Activated CD4-positive, alpha-beta T cell treated with anti-CD3 and anti-CD28 coated beads, Interleukin-2, amount 10 ng/mL, durations not matched to agents 7 days and 5 days (primary cell): ENCODE data around the gene DCTN2. TPM values are rescaled to one million over a fixed set of nuclear protein-coding genes. Genes with fewer than 3 reads are reported as not detected.
"Not testable (repeated sequence)": the region's sequence is repeated elsewhere in the genome, so short reads cannot be mapped to it uniquely, and the experiment has no call there.

Experiments used
- CTCF ChIA-PET: fragments of 350-600 bp; sonication (Branson Sonifier 250); formaldehyde crosslinking; loops from one replicate; lab custom pipeline; 2021; ENCODE audit warnings: antibody characterized with exemption; lab: Charles Lee
- POLR2A ChIA-PET: fragments of 350-600 bp; sonication (Branson Sonifier 250); formaldehyde crosslinking; loops from one replicate; lab custom pipeline; 2021; ENCODE audit warnings: antibody characterized with exemption; lab: Charles Lee
- DNase-seq: peaks from one replicate; pipeline ENCODE4 v3.0.0-alpha.2; 2020
- H3K27ac Mint-ChIP-seq: one replicate; pipeline ENCODE4 v1.8.0; 2021; ENCODE audit warnings: mild to moderate bottlenecking, moderate library complexity, mixed read lengths
- H3K27me3 Mint-ChIP-seq: one replicate; pipeline ENCODE4 v1.8.0; 2021; ENCODE audit warnings: mixed read lengths
- H3K36me3 Mint-ChIP-seq: one replicate; pipeline ENCODE4 v1.8.0; 2021; ENCODE audit warnings: low read depth, mixed read lengths
- H3K4me1 Mint-ChIP-seq: one replicate; pipeline ENCODE4 v1.8.0; 2021; ENCODE audit warnings: mixed read lengths
- H3K4me3 Mint-ChIP-seq: one replicate; pipeline ENCODE4 v1.8.0; 2021; ENCODE audit warnings: mild to moderate bottlenecking, moderate library complexity, mixed read lengths
- H3K9me3 Mint-ChIP-seq: one replicate; pipeline ENCODE4 v1.8.0; 2021; ENCODE audit warnings: mixed read lengths
- total RNA-seq, 2 experiments: library from RNA; stranded (reverse); gene quantifications; one replicate each; pipeline ENCODE4 v1.2.3, GENCODE V29; 2021

Gene DCTN2
- total RNA-seq, 2 experiments from 2014 or later = 79.3 to 80.5 TPM

GRCh38 chr12:57500213-57500612, 46.8 kb downstream of the DCTN2 start:
- no peak overlapping the region for H3K27ac Mint-ChIP-seq
- H3K9me3 Mint-ChIP-seq = no peaks in the 10 kb centered on the region
- DNase-seq = no peak
- ChIA-PET CTCF (interaction anchor here (1.3 to 2.7 kb wide), 2 partner anchors 12 to 17 kb away, joined by 3 to 7 read pairs; no protein-coding TSS in a partner anchor), POLR2A (no interaction called here)
- H3K4me3 Mint-ChIP-seq = no peak overlapping the region
- no peaks in the 10 kb centered on the region for H3K4me1 Mint-ChIP-seq
- H3K27me3 Mint-ChIP-seq = no peaks in the 10 kb centered on the region
- H3K36me3 Mint-ChIP-seq = peaks cover 74% of the 10 kb centered on the region

DNA sequence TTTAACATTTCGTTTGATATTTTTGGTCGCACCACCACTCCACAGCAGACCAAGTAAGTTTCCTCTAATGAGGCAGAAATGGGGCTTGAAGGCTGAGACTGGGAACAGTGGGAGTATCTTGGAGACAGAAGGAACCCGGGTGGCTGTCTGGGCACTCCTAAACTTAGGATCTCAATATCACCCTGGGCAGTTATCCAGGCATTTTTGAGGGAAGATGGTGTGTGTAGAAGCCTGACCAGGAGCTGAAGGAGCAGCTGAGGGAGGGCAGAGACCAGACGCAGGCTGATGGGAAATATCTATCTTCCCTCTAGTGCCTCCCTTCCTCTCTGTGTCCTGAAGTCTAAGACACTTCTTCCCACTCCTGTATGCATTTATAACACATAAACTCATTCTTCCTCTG, 48.4 kb downstream of the DCTN2 start:
- no peak overlapping the region for H3K4me3 Mint-ChIP-seq
- H3K36me3 Mint-ChIP-seq = peaks cover 65% of the 10 kb centered on the region
- DNase-seq = no peak
- ChIA-PET CTCF (no interaction called here), POLR2A (no interaction called here)
- H3K27me3 Mint-ChIP-seq = no peaks in the 10 kb centered on the region
- H3K27ac Mint-ChIP-seq = no peak overlapping the region
- H3K9me3 Mint-ChIP-seq = no peaks in the 10 kb centered on the region
- no peaks in the 10 kb centered on the region for H3K4me1 Mint-ChIP-seq

DNA sequence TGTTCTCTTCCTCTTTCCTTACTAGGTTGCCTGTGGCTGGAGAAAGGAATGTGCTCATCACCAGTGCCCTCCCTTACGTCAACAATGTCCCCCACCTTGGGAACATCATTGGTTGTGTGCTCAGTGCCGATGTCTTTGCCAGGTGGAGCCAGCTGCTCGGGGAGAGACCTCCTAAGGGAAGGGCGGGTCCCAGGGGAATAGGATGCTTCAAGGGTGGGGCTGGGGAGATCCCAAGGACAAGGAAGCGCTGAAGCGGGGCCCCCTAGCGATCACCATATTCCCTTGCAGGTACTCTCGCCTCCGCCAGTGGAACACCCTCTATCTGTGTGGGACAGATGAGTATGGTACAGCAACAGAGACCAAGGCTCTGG, 48.9 kb downstream of the DCTN2 start:
- DNase-seq = no peak
- H3K27ac Mint-ChIP-seq = no peak overlapping the region
- no peak overlapping the region for H3K4me3 Mint-ChIP-seq
- ChIA-PET POLR2A (no interaction called here), CTCF (interaction anchor here (1.0 to 1.7 kb wide), 3 partner anchors 19 to 40 kb away, joined by 3 to 6 read pairs (median 3); no protein-coding TSS in a partner anchor)
- H3K4me1 Mint-ChIP-seq = no peaks in the 10 kb centered on the region
- peaks cover 62% of the 10 kb centered on the region for H3K36me3 Mint-ChIP-seq
- H3K27me3 Mint-ChIP-seq = no peaks in the 10 kb centered on the region
- no peaks in the 10 kb centered on the region for H3K9me3 Mint-ChIP-seq

DNA sequence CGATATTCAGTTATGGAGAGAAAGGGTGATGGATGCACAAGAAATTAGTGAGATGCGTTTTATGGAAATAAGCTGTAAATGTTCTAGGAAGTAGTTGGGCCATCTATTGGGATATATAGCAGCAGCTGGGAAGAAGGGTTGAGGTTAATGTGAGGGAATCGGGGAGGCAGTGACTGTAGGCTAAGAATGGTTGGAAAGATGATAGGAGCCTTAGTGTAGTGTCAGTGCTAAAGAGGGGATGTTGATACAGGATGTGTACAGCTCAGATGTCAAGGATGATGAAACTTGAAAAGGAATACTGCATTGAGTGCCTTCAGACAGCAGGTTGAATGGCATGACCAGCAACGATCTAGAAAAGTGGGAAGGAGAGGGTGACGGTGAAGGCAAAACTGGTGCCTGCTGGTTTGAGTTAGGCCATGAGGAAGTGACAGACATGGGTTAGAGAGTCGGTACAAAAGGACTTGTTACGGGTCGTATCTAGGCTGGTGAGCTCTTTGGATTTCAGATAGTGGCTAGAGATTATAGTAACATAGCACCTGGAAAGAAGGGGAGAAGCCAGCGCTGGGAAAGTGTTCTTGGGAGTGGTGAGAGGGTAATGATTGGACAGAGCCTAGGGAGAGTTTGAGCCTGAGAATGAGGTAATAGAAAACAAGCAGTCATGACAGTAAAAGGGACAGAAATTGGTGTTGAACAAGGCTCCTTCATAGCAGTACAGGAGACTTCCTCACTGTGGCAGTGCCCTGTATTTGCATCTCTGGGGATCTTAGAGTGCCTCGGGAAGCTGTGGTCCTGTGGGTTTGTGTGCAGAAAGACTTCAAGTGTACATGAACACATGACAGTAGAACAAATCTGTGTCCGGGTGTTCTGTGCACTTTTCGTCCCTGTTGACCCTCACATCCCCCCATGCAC, 49.5 kb downstream of the DCTN2 start:
- H3K4me1 Mint-ChIP-seq = peaks cover 3% of the 10 kb centered on the region
- DNase-seq = no peak
- ChIA-PET CTCF (interaction anchor here (1.0 to 1.7 kb wide), 4 partner anchors 15 to 39 kb away, joined by 3 to 6 read pairs (median 3); no protein-coding TSS in a partner anchor), POLR2A (no interaction called here)
- no peak overlapping the region for H3K4me3 Mint-ChIP-seq
- H3K27ac Mint-ChIP-seq = no peak overlapping the region
- H3K27me3 Mint-ChIP-seq = no peaks in the 10 kb centered on the region
- peaks cover 63% of the 10 kb centered on the region for H3K36me3 Mint-ChIP-seq
- no peaks in the 10 kb centered on the region for H3K9me3 Mint-ChIP-seq

DNA sequence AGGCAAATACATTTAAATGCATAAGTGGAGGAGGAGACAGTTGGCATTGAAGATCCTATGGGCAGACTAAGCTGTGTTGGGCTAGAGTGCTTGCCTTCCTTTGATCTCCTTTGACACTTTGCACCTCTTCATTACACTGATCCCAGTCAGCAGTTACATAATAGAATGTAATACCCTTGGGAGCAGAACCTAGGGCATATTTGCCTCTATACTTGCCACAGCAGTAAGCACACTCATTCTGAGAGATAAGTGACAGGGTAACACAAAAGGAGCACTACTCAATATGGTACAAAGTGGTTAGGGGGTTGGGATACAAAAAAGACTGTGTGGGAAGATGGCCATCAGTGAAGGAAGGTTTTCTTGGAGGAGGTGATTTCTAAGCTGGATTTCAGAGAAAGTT, 50.2 kb downstream of the DCTN2 start:
- no peak overlapping the region for H3K4me3 Mint-ChIP-seq
- no peak for DNase-seq
- H3K27ac Mint-ChIP-seq = no peak overlapping the region
- no peaks in the 10 kb centered on the region for H3K27me3 Mint-ChIP-seq
- H3K9me3 Mint-ChIP-seq = no peaks in the 10 kb centered on the region
- CTCF ChIA-PET = interaction anchor here (1.0 to 1.7 kb wide), 4 partner anchors 16 to 129 kb away, joined by 3 to 6 read pairs (median 3); no protein-coding TSS in a partner anchor
- peaks cover 63% of the 10 kb centered on the region for H3K36me3 Mint-ChIP-seq
- POLR2A ChIA-PET = no interaction called here
- H3K4me1 Mint-ChIP-seq = peaks cover 3% of the 10 kb centered on the region

DNA sequence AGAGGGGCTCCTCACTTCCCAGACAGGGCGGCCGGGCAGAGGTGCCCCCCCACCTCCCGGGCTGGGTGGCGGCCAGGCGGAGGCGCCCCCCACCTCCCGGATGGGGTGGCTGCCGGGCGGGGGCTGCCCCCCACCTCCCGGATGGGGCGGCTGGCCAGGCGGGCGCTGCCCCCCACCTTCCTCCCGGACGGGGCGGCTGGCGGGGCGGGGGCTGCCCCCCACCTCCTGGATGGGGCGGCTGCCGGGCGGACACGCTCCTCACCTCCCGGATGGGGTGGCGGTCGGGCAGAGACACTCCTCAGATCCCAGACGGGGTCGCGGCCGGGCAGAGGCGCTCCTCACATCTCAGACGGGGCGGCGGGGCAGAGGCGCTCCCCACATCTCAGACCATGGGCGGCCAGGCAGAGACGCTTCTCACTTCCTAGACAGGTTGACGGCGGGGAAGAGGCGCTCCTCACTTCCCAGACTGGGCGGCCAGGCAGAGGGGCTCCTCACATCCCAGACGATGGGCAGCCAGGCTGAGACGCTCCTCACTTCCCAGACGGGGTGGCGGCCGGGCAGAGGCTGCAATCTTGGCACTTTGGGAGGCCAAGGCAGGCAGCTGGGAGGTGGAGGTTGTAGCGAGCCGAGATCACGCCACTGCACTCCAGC, 51.8 kb downstream of the DCTN2 start:
- H3K4me3 Mint-ChIP-seq, DNase-seq, H3K4me1 Mint-ChIP-seq, H3K9me3 Mint-ChIP-seq, H3K27me3 Mint-ChIP-seq, CTCF ChIA-PET, POLR2A ChIA-PET: not testable (repeated sequence)
- Mint-ChIP-seq H3K36me3 (peaks cover 62% of the 10 kb centered on the region), H3K27ac (peak overlapping the region; percentile 50)

GRCh38 chr12:57491393-57492280, 55.4 kb downstream of the DCTN2 start:
- Mint-ChIP-seq H3K27ac (peak overlapping the region; percentile 51), H3K4me3 (no peak overlapping the region), H3K36me3 (peaks cover 49% of the 10 kb centered on the region), H3K4me1 (peaks cover 31% of the 10 kb centered on the region), H3K9me3 (no peaks in the 10 kb centered on the region), H3K27me3 (no peaks in the 10 kb centered on the region)
- CTCF ChIA-PET = interaction anchor here (1.0 to 1.5 kb wide), 5 partner anchors 9 to 33 kb away, joined by 3 to 4 read pairs (median 4); no protein-coding TSS in a partner anchor
- peak; percentile 30 for DNase-seq
- POLR2A ChIA-PET = no interaction called here

- H3K36me3 Mint-ChIP-seq = peaks cover 43% of the 10 kb centered on the region
- H3K4me3 Mint-ChIP-seq = no peak overlapping the region
- peaks cover 31% of the 10 kb centered on the region for H3K4me1 Mint-ChIP-seq
- no peaks in the 10 kb centered on the region for H3K27me3 Mint-ChIP-seq
- CTCF ChIA-PET = interaction anchor here (1.0 to 1.5 kb wide), 6 partner anchors 8 to 27 kb away, joined by 3 to 5 read pairs (median 4); no protein-coding TSS in a partner anchor
- POLR2A ChIA-PET = no interaction called here
- no peaks in the 10 kb centered on the region for H3K9me3 Mint-ChIP-seq
- no peak for DNase-seq
- no peak overlapping the region for H3K27ac Mint-ChIP-seq
These were observed 56.9 kb downstream of the DCTN2 start for GRCh38 chr12:57490126-57490525.

DNA sequence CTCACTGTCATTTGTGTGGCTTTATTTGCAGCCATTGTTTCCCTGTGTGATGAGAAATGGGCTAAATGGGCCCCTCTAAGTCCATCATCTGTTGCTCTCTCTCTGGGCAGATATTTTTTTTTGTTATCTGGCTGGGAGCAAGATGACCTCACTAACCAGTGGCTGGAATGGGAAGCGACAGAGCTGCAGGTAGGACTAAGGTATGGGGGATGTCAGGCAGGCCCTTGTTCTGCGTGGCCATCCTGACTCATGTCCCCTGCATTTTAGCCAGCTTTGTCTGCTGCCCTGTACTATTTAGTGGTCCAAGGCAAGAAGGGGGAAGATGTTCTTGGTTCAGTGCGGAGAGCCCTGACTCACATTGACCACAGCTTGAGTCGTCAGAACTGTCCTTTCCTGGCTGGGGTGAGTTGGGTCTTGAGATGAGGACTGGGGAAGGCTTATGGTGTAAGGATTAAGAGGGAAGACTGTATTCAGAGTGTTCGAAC, 57.8 kb downstream of the DCTN2 start:
- DNase-seq = no peak
- H3K4me1 Mint-ChIP-seq = peaks cover 31% of the 10 kb centered on the region
- H3K36me3 Mint-ChIP-seq = peaks cover 39% of the 10 kb centered on the region
- H3K4me3 Mint-ChIP-seq = peak overlapping the region; percentile 91
- peak overlapping the region; percentile 91 for H3K27ac Mint-ChIP-seq
- POLR2A ChIA-PET = no interaction called here
- CTCF ChIA-PET = interaction anchor here (0.6 to 1.0 kb wide), 2 partner anchors 27 to 1333 kb away, joined by 3 to 4 read pairs; no protein-coding TSS in a partner anchor
- H3K9me3 Mint-ChIP-seq = no peaks in the 10 kb centered on the region
- no peaks in the 10 kb centered on the region for H3K27me3 Mint-ChIP-seq

- Mint-ChIP-seq H3K4me1 (peaks cover 31% of the 10 kb centered on the region), H3K36me3 (peaks cover 39% of the 10 kb centered on the region)
These were observed 58.4 kb downstream of the DCTN2 start for GRCh38 chr12:57488402-57489156.

DNA sequence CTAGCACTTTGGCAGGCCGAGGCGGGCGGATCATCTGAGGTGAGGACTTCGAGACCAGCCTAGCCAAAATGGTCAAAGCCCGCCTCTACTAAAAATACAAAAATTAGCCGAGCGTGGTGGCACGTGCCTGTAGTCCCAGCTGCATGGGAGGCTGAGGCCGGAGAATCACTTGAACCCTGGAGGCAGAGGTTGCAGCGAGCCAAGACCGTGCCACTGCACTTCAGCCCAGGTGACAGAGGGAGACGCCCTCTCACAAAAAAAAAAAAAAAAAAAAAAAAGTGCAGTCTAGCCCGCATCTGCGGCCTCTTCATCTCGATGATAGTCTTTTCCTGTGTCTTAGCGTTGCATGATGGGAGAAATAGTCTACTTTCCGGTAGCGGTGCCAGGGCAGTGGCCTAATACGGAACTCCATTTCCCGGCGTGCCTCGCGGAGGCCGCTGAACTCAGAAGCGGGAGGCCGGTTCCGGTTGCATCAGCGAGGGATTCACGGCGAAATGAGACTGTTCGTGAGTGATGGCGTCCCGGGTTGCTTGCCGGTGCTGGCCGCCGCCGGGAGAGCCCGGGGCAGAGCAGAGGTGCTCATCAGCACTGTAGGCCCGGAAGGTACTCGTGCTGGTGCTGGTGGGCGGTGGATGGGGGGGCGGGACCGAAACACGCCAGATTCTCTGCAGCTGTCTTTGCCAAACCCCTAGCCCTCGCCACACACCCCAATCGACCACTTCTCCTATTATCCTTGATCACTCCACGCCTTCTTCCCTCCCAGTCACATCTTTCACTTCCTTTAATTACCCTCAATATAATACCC, 59.2 kb downstream of the DCTN2 start, which contains the start of gene MARS1:
Gene MARS1 (plus strand): TSS at position 472 of the 805 bp plus-strand sequence. CDS start 23 bp downstream, at position 495.
- Mint-ChIP-seq H3K36me3 (peaks cover 37% of the 10 kb centered on the region), H3K4me3 (peak within 1 kb of the TSS; percentile 91), H3K27ac (peak within 1 kb of the TSS; percentile 91), H3K9me3 (no peaks in the 10 kb centered on the region), H3K4me1 (peaks cover 35% of the 10 kb centered on the region), H3K27me3 (no peaks in the 10 kb centered on the region)
- DNase-seq = peak; percentile 96
- CTCF ChIA-PET = interaction anchor here (1.0 kb wide), 1 partner anchor 29 kb away, joined by 5 read pairs; the partner anchor contains the start of gene GLI1
- POLR2A ChIA-PET = no interaction called here

More at GRCh38 chr12:57488402-57489156, 58.4 kb downstream of the DCTN2 start:
- no peak for DNase-seq
- H3K27ac Mint-ChIP-seq = peak overlapping the region; percentile 91
- CTCF ChIA-PET = interaction anchor here (0.6 to 1.0 kb wide), 2 partner anchors 28 to 1332 kb away, joined by 3 to 4 read pairs; no protein-coding TSS in a partner anchor
- H3K27me3 Mint-ChIP-seq = no peaks in the 10 kb centered on the region
- POLR2A ChIA-PET = no interaction called here
- H3K4me3 Mint-ChIP-seq = peak overlapping the region; percentile 91
- no peaks in the 10 kb centered on the region for H3K9me3 Mint-ChIP-seq
